Central memory CD4-positive, alpha-beta T cell (primary cell): Measurements from ENCODE around the gene URB1.
"Not testable (repeated sequence)": the region's sequence is repeated elsewhere in the genome, so short reads cannot be mapped to it uniquely, and the experiment has no call there.

Source experiments
- DNase-seq: peaks from one replicate; pipeline ENCODE4 v3.0.0; 2022
- total RNA-seq, 3 experiments: gene quantifications; one replicate each; lab custom pipeline; 2026; lab: John Stamatoyannopoulos, UW

Gene URB1
- total RNA-seq = 82.0 to 268 (median 92.6) reads per million in 3 experiments

DNA sequence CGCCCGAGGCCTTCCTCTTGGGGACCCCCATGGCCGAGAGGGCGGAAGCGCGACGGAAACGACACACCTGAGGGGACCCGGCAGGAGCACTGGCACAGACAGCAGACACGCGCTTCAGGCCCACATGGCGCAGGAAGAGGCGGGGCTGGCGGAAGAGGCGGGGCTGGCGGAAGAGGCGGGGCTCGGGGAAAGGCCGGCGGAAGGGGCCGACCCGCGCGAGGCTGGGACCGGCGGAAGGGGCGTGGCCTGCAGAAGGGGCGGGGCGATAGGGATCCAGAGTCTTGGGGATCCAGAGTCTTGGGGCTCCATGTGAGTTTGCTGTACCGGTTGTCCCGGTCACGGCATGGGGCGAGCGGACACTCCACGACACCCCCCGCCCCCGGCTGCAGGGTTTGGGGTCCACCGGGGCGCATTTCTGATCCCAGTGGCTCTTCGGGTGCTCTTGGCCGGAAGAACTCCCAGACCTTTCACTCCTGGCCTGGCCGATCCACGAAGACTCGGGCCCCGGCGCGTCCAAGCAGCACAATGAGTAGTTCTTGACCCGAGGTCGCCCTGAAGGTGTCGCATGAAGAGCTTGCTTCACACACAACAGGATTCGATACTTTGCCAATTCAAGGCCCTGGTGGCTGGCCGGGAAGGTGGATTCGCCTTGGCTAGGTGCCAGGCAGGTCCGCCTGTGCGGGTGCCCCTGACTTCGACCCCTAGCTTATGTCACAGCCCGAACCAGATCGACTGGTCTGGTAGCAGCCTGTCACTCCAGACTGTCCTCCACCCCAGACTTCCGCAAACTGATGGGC lies at the start of gene URB1:
TSS of gene URB1 (minus strand) at position 133 of the 797 bp plus-strand sequence. CDS start at position 31, 102 bp downstream.
- peak; percentile 91 for DNase-seq

GRCh38 chr21:32437729-32438128 lies 44.9 kb upstream of the URB1 start:
- no peak for DNase-seq

DNA sequence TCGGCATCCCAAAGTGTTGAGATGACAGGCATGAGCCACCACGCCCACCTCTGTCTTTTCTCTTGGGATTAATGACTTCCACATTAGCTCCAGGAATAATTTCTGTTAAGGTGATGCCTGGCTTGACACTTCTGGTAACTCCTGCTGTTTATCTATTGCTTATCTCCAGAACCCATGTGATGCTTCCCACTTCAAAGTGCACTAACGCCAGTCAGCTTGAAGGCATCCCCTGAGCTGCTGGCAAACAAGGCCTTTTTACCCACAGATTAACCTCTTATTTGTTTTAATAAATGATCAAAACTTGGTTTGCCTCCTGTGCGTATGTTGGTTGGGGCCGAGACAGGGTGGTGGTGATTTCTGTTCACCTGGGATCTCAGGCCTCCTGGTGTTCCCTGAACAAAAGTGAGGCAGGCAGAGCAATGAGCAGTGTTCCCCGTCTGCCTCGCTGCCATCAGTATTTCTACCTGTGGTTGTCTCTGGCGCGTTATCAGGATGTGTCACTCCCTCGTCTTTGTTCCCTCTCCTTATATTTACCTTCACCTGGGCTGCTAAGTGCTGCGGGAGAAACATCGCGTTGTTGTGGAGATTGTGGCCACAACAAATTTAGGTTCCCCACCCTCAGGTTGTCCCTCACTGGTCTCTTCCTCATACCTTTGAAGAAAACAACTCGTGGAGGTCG lies 40.3 kb upstream of the URB1 start:
- DNase-seq = not testable (repeated sequence)

DNA sequence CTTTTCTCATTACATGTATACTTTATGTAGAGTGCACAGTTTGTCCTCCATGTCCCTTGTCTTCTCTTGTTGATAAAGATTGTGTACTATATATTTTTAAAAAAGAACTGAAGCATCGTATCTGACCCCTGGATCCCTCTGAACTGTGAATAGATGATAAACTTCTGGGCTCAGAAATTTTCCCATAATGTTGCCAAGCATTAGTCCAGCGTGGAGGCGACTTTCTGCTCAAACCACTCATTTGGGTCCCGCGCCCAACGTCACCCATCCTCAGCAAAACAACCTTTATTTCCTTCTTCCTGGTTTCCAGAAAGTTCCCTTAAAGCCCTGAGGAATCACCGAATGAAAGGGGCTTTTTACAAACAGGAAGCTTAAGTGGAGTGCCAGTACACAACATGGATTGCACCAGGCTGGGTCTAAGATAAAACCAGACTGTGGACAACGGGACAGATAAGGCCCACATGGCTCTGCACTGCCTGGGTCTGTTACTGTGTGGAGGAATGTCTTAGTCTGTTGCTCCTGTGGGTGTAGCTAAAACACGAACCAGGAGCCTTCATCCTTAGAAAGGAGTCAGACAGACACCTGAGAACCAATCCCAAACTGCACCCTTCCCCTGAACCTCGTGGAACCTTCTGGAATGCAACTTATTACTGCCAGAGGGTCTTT lies 35.3 kb upstream of the URB1 start:
- no peak for DNase-seq

DNA sequence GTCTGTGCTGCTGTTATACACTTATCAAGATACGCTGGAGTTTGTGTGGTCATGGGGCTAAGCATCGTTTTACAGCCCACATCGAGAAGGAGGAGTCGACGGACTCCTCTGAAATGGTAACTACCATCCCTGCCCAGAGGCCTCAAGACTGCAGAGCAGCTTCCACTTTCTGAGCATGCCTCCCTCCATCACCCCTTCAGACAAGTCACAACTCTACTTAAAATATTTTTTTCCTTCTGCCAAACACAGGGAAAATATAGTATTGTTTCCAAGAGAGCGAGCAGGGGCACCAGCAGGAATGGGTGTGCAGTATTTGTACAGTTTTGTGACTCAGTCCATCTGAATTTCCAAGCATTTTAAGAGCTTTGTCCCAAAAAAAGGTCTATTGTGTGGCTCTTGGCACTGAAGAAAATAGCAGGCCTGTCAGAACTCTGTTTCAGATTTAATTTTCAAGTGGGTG lies 33.8 kb upstream of the URB1 start:
- no peak for DNase-seq

DNA sequence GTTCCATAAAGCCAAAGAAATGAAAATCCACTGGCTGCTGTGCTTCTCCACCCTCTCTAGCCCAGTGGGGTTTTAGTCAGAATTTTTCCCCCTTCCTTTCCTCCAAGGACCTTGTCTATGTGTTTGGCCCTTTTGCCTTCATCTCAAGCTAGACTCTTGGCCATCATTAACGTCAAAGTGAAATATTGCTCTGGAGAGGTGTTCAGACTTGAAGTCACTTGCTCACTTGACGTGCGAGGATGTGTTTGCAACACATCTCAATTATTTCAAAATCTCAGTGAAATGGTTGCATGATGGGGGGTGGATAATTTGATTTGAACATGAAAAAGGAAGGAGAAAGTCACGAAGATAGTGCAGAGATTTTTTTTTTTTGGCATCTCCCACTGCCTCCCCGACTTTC lies 33.3 kb upstream of the URB1 start:
- DNase-seq = no peak

DNA sequence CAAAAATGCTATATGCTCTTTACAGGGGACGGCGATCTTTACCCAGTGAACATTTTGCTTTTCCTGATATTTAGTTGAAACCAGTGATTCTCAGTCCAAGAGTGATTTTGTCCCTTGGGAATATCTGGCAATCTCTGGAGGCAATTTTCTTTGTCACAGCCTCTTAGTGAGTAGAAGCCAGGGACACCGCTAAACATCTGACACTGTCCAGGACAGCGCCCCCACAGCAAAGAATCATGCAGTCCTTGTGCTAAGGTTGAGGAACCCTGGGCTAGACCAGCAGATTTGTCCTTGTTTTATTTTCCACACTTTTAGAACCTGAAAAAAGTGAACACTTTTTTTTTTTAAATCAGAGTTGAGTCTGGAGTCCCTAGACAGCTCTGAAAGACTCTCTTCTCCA lies 32.8 kb upstream of the URB1 start:
- DNase-seq = no peak

- no peak for DNase-seq
Observed at GRCh38 chr21:32424674-32425073, 31.9 kb upstream of the URB1 start.

DNA sequence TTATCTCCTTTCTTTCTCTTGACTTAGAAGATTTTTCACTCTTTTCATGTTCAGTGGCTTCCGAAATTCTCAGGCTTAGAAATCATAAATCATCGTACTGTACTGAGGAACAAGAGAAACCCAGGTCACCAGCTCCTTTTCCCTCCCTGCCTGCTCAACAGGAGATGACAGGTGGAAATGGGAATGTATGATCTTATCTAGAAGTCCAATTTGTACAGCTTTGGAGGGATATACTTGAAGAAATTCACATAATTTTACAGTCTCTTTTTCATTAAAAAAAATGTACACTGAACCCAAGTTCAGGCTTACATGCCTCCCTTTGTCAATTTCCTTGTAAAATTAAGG lies 31.4 kb upstream of the URB1 start:
- DNase-seq = no peak

GRCh38 chr21:32423320-32424190 lies 30.7 kb upstream of the URB1 start:
- DNase-seq = no peak

- DNase-seq = no peak
Observed at GRCh38 chr21:32422064-32422463, 29.3 kb upstream of the URB1 start.

DNA sequence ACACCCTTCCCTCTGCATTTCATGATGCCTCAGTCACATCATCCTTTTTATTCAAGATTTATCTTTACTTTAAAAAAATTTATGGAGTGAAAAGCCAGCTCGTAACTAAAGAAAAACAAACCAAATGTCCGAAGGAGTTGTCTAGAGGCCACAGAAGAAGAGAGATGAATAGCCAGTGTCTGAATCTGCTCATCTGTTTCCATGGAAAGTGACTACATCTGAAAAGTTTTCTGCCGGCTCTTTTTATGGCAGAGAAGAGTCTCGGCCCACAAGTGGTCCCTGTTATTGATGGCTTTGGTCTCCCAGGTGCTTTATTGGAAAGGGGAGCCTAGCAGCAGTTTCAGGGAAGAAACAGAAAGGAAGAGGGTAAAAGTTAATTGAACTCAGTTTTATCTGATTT lies 25.3 kb upstream of the URB1 start:
- no peak for DNase-seq

DNA sequence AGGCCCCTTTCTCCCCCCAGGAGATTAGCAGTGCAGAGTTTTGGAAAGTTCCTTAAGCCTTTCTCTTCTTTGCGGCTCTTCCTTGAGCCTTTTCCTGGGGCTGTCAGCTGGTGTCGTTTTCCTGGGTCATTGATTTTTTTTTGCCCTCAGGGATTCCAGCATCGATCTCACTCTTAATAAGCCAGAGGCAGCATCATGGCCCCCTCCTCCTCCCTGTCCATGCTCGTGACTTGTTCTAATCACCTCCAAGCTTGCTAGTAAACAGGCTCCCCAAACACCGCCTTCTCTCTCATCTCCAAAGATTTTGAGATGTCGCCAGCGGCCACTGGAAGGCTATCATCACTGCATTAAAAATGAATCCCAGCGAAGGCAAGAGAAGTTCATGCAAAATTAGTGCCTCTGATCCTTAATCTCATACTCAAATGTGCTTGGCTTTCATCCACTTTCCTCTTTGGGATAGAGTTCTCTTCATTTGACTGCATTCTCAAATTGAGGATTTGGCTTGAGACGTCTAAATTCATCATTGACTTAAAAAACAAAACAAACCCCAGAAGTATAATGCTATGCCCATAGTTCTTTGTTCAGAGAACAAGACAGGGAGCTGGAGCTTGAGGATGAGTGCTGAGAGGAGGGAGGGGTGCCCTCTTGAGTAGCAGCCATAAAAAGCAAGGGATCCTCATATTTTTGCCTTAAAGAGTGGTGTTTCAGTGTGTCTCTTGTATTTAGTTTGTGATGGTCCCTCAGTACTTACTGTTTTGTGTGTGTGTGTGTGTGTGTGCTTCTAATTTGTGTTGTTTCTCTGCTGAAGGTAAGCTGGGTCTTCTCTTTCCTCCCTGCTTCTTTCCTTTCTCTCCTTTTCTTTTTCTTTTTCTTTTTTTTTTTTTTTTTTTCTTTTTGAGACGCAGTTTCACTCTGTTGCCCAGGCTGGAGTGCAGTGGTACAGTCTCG lies 22.9 kb upstream of the URB1 start:
- no peak for DNase-seq

GRCh38 chr21:32414579-32415358 lies 22.0 kb upstream of the URB1 start:
- no peak for DNase-seq

DNA sequence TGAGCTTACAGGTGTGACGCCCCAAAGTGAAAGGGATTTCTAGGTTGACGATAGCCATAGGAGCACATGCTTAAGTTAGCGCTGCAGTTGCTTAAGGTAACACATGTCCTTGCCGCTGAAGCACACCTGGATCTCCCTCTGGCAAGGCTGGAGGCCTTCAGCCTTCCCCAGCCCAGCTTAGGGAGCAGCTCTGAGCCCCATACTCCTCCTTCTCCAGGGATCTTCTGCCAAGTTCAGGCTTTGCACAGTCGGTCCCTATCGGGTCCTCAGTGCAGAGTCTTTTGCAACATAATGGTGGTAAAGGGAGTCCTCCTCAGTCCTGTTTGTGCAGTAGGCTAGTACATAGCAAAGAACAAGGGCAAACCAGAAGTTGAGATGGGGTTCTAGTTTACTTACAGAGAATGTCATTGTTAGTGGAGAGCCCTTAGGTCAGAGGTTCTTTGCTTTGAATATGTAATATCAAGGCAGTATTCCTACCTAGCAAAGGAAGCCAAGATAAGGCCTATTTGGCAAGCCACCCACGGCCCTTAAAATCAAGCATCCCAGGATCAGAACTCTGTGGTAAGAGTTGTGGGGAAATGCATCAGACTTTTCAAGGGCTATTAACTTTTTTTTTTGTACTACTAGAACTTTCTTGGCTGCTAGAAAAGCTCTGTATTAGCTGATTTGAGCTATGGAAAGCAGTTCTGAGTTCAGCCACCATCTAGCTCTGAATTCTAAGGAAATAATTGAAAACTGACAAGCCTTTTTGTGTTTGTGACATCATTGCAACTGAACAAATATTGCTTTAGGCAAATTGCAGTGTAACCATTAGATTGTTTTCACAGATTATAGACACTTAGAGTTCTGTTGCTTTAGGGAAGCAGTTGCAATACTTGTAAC lies 21.1 kb upstream of the URB1 start:
- DNase-seq = no peak

DNA sequence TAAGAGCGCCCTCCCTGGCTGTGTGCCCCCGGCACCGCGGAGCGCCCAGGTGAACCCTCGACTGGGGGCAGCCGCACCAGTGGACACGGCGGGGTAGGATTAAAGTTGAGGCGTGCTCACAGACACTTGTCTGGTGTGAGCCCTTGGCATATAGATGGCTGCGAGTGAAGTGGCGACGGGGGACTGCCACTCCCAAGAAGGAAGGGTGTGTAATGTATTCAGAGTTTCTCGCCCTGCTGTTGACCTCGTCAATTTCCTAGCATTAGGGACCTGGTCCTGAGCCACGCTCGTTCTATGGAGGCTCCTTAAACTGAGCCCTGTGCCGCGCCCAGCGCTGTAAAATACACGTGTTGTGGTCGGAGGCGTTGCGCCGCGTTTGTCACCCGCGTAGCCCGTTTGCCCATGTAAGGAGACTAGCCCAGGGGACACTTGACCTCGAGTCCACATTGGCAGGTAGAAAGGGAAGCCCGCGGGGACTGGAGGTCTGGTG lies 20.2 kb upstream of the URB1 start:
- no peak for DNase-seq

DNA sequence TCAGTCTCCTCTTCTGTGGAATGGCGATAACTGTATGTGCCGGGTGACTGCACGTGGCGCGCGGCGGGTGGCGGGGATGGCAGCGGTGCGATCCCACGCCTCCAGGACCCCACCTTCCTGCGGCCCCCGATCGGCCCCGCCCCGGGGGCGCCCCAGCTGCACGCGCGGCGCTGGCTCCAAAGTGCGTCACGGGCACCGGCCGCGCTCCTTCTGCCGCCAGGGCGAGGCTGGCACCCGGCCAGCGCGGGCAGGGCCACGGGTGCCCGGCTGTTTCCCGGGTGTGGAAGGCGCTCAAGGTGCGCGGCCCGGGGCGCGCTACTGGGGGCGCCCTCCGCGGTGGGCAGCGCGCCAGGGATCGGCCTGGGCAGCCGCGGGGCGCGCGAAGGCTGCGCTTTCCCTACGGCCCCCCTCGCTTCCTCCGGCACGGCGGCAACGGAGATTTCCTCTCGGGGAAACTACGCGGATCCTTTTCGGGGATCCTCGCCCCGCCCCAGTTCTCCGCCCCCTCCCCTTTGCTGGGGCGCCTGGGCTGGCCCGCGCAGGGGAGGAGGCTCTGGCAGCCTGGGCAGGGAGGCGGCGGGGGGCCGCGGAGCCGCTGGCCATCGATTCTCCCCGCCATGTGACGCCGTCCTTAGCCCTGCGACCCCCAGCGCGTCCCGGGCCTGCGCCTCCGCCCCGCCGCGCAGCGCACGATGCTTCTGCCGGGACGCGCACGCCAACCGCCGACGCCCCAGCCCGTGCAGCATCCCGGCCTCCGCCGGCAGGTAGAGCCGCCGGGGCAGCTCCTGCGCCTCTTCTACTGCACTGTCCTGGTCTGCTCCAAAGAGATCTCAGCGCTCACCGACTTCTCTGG lies 19.6 kb upstream of the URB1 start, which contains the start of gene EVA1C:
TSS of gene EVA1C (plus strand) at position 545 of the 853 bp plus-strand sequence. CDS start at position 693, 148 bp downstream.
- DNase-seq = peak; percentile 84
